ENCODE measurements around the gene SRRM2.
"Not testable (repeated sequence)": the region's sequence is repeated elsewhere in the genome, so short reads cannot be mapped to it uniquely, and the experiment has no call there.

SRRM2 gene

DNA sequence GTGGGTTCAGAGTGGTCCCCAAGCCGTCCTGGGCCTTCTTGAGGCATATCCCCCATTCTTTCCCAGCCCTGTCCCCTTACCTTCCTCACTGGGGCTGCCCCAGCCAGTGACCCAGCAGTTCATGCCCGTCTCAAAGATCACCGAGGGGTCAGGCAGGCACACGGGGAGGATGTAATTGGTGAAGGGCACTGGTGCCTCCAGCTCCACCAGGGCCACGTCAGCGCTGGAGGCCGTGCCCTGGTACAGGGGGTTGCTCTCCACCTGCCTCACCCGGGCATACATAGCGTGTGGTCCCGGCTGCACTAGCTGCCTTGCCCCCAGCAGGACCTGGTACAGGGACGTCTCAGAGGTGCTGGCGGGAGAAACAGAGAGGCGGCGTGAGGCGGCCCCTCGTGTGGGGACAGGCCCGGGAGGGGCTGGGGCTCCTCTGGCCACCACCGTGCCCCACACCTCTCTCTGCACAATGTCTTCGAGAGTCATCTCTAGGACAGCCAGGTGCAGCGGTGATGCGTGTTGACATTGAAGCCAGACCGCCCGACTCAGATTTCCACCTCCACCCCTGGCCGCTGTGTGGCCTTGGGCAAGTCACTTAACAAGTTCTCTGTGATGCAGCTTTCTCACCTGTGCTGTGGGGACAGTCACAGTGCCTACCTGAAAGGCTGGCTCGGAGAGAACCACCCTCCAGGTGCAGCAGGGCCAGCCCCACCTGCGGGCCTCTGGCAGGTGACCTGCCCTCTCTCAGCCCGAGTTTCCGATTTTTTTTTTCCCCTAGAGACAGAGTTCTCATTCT is 38.3 kb upstream of the SRRM2 start:
- DNase-seq, result no peak

- DNase-seq, result no peak
Observed at GRCh38 chr16:2715064-2715463, 37.4 kb upstream of the SRRM2 start.

DNA sequence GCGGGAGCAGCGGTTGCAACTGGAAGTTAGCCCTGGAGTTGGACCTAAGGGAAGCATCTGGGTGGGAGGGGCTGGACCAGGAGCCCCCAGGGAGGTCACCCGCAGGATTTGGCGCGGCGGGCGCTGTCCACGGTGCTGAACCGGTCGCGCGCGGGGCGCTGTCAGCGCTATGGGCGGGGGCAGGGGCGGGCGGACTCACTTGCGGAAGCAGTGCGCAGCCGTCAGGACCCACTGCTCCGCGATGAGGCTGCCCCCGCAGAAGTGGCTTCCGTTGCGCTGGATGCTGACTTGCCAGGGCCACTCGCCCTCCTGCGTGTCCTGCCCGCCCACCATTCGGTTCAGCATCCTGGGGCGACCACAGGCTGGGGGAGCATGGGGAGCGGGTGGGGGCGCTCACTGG is 36.9 kb upstream of the SRRM2 start:
- DNase-seq, result peak in 37 of 56 donors; percentile 4 to 72 (median 30)

- DNase-seq, result no peak
Observed at GRCh38 chr16:2715966-2716885, 36.2 kb upstream of the SRRM2 start.

DNA sequence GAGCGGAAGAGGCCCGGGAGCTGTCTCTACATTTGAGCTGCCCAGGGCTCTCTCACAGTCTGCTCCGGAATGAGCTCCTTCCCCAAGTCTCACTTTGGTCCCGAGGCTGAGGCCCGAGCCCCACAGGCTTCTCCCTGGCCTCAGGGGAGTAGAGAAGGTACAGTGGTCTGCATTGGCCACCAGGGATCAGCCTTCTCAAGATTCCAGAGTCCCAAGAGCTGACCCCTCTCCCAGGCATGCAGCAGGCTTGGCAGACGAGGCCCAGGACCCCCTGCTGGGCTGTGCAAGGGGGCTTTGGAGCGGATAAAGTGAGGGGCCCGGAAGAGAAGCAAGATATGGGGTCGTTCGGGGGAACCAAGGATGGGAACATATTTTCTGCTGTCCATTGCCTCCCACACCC is 35.5 kb upstream of the SRRM2 start:
- no peak for DNase-seq

GRCh38 chr16:2717383-2718263 is 34.8 kb upstream of the SRRM2 start:
- DNase-seq, result no peak

GRCh38 chr16:2719328-2720063 is 32.9 kb upstream of the SRRM2 start:
- DNase-seq, result no peak

DNA sequence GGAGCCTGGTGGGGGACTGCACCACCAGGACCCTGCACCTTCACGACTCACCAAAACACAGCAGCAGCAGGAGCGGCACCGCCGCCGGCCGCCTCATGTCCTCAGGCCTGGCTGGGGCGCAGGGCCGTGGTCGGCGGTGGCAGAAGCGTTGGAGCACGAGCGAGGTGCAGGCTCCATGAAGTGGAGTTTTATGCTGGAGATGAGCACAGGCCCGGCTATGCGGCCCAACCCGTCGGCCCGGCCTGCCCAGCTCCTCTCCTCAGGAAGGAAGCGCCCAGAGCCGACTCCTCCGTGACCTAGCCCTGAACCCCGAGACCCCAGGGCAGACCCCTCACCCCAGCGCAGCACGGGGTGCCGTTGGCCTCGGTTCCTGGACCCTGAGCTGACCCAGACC is 32.4 kb upstream of the SRRM2 start, which contains the start of gene PRSS27:
Gene PRSS27 (minus strand): TSS at position 161 of the 394 bp plus-strand sequence. CDS start 64 bp downstream, at position 97.
- no peak for DNase-seq

- peak in 48 of 56 donors; percentile 10 to 90 (median 53) for DNase-seq
Observed at GRCh38 chr16:2720719-2721633, 31.5 kb upstream of the SRRM2 start.

- not testable (repeated sequence) for DNase-seq
Observed at GRCh38 chr16:2721634-2722173, 30.7 kb upstream of the SRRM2 start.

GRCh38 chr16:2724088-2724676 is 28.3 kb upstream of the SRRM2 start:
- no peak for DNase-seq

DNA sequence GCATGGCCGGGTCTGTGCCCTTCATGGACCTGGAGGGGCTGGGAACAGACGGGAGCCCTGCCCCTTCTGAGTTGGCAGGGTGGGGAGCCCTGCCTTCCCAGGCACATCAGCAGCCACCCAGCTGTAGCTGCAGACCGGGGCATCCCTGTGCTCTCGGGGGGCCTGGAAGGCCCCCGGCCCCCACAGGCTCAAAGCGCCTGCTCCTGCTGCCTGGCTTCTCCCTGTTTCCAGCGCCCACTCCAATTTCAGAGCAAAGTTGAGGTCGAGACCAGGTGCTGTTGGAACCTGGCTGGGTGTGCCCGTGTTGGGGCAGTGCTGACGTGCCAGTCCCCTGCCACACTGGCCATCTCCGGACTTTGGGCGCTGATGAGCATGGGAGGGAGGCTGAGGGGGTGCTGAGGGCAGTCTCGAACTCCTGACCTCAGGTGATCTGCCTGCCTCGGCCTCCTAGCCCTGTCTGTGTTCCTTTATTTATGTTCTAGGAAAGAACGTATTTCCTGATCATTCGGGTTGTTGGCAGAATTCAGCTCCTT is 27.6 kb upstream of the SRRM2 start:
- no peak for DNase-seq

DNA sequence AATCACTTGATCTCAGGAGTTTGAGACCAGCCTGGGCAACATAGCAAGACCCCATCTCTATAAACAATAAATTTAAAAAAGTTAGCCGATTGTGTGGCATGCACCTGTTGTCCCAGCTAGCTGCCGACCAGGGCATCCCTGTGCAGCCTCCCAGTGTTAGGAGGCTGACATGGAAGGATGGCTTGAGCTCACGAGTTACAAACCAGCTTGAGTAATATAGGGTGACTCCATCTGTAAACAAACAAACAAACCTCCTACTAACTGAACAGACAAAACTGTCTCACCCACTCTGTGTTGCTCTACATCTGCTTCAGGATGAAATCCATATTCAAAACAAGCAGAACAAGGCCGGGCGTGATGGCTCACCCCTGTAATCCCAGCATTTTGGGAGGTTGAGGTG is 25.5 kb upstream of the SRRM2 start:
- DNase-seq, result no peak

DNA sequence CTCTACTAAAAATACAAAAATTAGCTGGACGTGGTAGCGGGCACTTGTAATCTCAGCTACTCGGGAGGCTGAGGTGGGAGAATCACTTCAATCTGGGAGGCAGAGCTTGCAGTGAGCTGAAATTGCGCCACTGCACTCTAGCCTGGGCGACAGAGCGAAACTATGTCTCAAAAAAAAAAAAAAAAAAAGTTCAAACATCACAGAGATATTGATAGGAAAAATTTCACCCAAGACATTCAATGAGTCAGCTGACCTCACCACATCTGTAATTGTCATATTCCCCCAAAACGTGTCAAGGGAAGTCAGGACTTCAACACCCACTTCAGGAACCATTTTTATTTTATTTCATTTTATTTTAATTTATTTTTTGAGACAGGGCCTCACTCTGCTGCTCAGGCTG is 24.4 kb upstream of the SRRM2 start:
- no peak for DNase-seq

DNA sequence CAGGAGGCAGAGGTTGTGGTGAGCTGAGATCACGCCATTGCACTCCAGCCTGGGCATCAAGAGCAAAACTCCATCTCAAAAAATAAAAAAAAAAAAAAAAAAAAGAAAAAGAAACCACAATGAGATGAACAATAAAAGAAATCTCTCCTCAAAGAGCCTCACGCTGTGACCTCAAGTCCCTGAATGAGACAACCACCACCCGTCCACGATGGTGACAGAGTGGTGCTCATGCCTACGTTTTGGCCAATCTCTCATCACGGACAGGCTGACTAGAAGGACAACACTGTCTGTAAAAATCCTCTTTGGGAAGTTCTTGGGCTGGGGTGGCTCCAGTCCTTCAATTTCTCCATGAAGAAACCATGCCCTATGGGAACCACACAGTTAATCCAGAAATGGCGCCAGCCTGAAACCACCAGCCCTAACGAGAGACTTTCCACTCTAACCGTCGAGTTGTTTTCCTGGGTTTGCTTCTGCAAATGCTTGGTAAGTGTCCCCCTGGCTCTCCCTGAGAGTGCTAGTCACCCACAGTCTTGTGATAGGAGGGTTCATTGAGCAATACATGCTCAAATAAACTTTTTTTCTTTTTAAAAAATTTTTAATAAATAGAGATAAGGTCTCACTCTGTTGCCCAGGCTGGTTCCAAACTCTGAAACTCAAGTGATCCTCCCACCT is 17.5 kb upstream of the SRRM2 start:
- DNase-seq, result no peak

DNA sequence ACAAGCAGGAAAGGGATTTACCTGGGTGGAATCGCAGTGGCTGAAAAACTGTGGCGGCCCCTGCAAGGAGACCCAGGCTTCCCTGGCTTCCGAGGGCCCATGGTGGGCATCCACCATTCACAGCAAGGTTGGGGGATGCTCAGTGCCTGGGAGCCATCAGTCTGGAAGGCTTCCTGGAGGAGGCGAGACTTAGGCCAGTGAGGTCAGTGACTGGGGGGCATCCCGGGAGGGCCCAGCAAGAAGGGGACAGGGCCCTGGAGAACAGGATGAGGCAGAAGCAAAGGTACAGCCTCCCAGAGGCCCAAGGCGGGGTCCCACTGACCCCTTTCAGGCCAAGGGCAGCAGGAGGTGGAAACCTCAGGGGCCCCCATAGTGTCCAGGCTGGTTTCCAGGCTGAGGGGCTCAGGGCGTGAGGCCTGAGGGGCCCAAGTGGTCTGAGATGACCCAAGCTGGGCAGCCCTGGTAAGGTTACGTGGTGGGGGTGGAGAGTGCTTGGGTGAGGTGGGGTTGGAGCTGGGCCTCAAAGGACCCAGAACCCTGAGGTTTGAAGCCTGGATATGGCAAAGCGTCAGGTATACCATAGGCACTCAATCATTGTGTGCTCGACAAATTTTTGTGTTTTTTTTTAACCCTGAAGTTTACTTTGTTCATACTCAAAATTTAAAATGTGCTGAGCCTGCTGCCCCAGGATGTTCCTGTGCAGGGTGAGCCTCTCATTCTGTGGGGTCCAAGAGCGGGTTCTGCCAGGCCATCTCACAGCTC is 15.8 kb upstream of the SRRM2 start:
- DNase-seq, result no peak

GRCh38 chr16:2737238-2737605 is 15.2 kb upstream of the SRRM2 start:
- no peak for DNase-seq

Measured in nucleus accumbens (tissue), 56 donors.